HL-60 (cell line): ENCODE measurements around the gene BRSK1.

Experiments
- GABPA ChIP-seq: IDR thresholded peaks from 2 replicates; pipeline ENCODE4 v1.6.1; 2012; ENCODE audit warnings: low read depth
- POLR2AphosphoS5 ChIP-seq: IDR thresholded peaks from 2 replicates; pipeline ENCODE4 v1.6.1; 2012; ENCODE audit warnings: low read depth
- REST ChIP-seq: IDR thresholded peaks from 2 replicates; pipeline ENCODE4 v1.6.1; 2012; ENCODE audit warnings: low read depth; ENCODE audit not compliant: insufficient replicate concordance
- TF ChIP-seq, protein P1 (sequence below): IDR thresholded peaks from one replicate; pipeline ENCODE4 v1.5.1; 2011; ENCODE audit warnings: low read length, control low read depth, inconsistent platforms; ENCODE audit not compliant: insufficient read depth

DNA sequence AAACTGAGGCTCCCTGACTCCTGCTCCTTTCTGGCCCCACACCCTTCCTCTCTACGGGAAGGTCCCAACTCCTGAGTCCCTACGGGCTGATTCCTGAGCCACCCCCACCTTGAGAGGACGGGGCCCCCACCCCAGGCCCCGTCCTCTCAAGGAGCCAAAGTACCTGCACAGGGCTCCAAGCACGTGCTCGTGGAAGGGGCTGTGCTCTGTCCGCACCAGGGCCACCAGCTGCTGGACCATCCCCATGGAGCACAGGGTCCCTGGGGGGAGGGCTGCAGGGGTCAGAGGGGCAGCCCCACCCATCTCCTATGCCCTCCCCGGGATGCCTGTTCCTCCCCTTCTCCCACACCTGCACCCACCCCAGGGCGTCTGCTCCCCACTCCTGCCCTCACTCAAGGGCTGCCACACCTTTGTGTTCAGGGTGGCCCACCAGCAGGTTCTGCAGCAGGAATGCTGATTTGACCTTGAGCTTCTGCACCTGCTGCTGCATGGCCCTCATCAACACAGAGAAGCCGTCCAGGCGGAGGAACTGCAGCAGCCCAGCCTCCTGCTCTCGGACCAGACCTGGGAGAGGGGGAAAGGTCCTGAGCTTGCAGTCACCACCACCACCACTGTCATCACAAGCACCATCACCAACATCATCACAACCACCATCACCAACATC lies 17.9 kb upstream of the BRSK1 start:
- TF ChIP-seq, protein P1, sequence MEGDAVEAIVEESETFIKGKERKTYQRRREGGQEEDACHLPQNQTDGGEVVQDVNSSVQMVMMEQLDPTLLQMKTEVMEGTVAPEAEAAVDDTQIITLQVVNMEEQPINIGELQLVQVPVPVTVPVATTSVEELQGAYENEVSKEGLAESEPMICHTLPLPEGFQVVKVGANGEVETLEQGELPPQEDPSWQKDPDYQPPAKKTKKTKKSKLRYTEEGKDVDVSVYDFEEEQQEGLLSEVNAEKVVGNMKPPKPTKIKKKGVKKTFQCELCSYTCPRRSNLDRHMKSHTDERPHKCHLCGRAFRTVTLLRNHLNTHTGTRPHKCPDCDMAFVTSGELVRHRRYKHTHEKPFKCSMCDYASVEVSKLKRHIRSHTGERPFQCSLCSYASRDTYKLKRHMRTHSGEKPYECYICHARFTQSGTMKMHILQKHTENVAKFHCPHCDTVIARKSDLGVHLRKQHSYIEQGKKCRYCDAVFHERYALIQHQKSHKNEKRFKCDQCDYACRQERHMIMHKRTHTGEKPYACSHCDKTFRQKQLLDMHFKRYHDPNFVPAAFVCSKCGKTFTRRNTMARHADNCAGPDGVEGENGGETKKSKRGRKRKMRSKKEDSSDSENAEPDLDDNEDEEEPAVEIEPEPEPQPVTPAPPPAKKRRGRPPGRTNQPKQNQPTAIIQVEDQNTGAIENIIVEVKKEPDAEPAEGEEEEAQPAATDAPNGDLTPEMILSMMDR, result no peak
- TF ChIP-seq GABPA (no peak), POLR2AphosphoS5 (no peak), REST (no peak)
